ENCODE measurements around the gene KDR.

KDR gene

GRCh38 chr4:55032788-55033187 is 92.6 kb downstream of the KDR start:
- H3K4me3 ChIP-seq (ENCODE audit: low read depth, low read length), result no peak overlapping the region
- no peak for DNase-seq (ENCODE audit: low read depth)
- TF ChIP-seq CTCF (IDR thresholded peaks at IDR 0.05; ENCODE audit: low read depth, low read length, missing control alignments), result no peak

- TF ChIP-seq CTCF (IDR thresholded peaks at IDR 0.05; ENCODE audit: low read depth, low read length, missing control alignments), result no peak
- no peak for DNase-seq (ENCODE audit: low read depth)
- no peak overlapping the region for H3K4me3 ChIP-seq (ENCODE audit: low read depth, low read length)
Observed at GRCh38 chr4:55032179-55032578, 93.2 kb downstream of the KDR start.

- no peak overlapping the region for H3K4me3 ChIP-seq (ENCODE audit: low read depth, low read length)
- no peak for TF ChIP-seq CTCF (IDR thresholded peaks at IDR 0.05; ENCODE audit: low read depth, low read length, missing control alignments)
- no peak for DNase-seq (ENCODE audit: low read depth)
Observed at GRCh38 chr4:55031158-55031557, 94.2 kb downstream of the KDR start.

- TF ChIP-seq CTCF (IDR thresholded peaks at IDR 0.05; ENCODE audit: low read depth, low read length, missing control alignments), result no peak
- H3K4me3 ChIP-seq (ENCODE audit: low read depth, low read length), result no peak overlapping the region
- no peak for DNase-seq (ENCODE audit: low read depth)
Observed at GRCh38 chr4:55030589-55030988, 94.8 kb downstream of the KDR start.

- no peak for TF ChIP-seq CTCF (IDR thresholded peaks at IDR 0.05; ENCODE audit: low read depth, low read length, missing control alignments)
- no peak overlapping the region for H3K4me3 ChIP-seq (ENCODE audit: low read depth, low read length)
- no peak for DNase-seq (ENCODE audit: low read depth)
Observed at GRCh38 chr4:55029821-55030503, 95.4 kb downstream of the KDR start.

- H3K4me3 ChIP-seq (ENCODE audit: low read depth, low read length), result no peak overlapping the region
- DNase-seq (ENCODE audit: low read depth), result no peak
- no peak for TF ChIP-seq CTCF (IDR thresholded peaks at IDR 0.05; ENCODE audit: low read depth, low read length, missing control alignments)
Observed at GRCh38 chr4:55029321-55029720, 96.1 kb downstream of the KDR start.

Data from GM12864 (cell line).